Tibial nerve (tissue), 3 donors: ENCODE data around the gene NYNRIN.

Source experiments
- POLR2A ChIP-seq, 2 donors: fragments of 450-650 bp; IDR thresholded peaks; one replicate each; pipeline ENCODE4 v1.6.1; 2017; ENCODE audit warnings: antibody characterized with exemption in 2 of 2, mild to moderate bottlenecking in 2 of 2, moderate library complexity in 2 of 2
- TF ChIP-seq, protein P1 (sequence below), 5 experiments: fragments of 200-600 bp in 3 of 5; fragments of 450-650 bp in 2 of 5; sonication (generic) in 3 of 5; IDR thresholded peaks; one replicate each; pipeline ENCODE4 v1.5.1; 2016 to 2019; ENCODE audit warnings: antibody characterized with exemption in 5 of 5, mild to moderate bottlenecking in 3 of 5, moderate library complexity in 2 of 5

DNA sequence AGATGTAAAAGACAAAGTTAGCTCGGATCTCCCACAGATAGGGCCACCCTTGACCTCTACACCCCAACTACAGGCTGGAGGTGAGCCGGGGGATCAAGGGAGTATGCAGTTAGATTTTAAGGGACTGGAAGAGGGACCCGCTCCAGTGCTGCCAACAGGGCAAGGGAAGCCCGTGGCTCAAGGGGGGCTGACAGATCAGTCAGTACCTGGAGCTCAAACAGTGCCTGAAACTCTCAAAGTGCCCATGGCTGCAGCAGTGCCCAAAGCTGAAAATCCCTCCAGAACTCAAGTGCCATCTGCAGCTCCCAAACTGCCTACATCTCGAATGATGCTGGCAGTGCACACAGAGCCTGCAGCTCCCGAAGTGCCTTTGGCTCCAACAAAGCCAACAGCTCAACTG, 10.4 kb downstream of the NYNRIN start:
- TF ChIP-seq, protein P1, sequence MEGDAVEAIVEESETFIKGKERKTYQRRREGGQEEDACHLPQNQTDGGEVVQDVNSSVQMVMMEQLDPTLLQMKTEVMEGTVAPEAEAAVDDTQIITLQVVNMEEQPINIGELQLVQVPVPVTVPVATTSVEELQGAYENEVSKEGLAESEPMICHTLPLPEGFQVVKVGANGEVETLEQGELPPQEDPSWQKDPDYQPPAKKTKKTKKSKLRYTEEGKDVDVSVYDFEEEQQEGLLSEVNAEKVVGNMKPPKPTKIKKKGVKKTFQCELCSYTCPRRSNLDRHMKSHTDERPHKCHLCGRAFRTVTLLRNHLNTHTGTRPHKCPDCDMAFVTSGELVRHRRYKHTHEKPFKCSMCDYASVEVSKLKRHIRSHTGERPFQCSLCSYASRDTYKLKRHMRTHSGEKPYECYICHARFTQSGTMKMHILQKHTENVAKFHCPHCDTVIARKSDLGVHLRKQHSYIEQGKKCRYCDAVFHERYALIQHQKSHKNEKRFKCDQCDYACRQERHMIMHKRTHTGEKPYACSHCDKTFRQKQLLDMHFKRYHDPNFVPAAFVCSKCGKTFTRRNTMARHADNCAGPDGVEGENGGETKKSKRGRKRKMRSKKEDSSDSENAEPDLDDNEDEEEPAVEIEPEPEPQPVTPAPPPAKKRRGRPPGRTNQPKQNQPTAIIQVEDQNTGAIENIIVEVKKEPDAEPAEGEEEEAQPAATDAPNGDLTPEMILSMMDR (IDR thresholded peaks at IDR 0.05), result no peak
- TF ChIP-seq POLR2A (IDR thresholded peaks at IDR 0.05), result no peak
